ENCODE results near the gene PHACTR4. TPM values are rescaled to one million over a fixed set of nuclear protein-coding genes. Genes with fewer than 3 reads are reported as not detected.

The PHACTR4 gene
- total and polyA plus RNA-seq, 10 of the 15 experiments (the other 5 are each of a cell fraction or from before 2014, with no cell fraction given): 8.9 to 34.2 (median 12.5) TPM

- no peak for TF ChIP-seq CUX1 (IDR thresholded peaks at IDR 0.05; ENCODE audit: insufficient replicate concordance, low read depth, low read length)
- no peak for TF ChIP-seq CREM (IDR thresholded peaks at IDR 0.05; ENCODE audit: low read depth)
- no peak for TF ChIP-seq SIX5 (IDR thresholded peaks at IDR 0.05; ENCODE audit: low read depth, low read length, severe bottlenecking)
- peak; percentile 51; the same call in 1 of the 2 replicates for TF ChIP-seq MTA2 (IDR thresholded peaks at IDR 0.05; ENCODE audit: low read depth)
- no peak for TF ChIP-seq ZBTB33 (IDR thresholded peaks at IDR 0.05)
- peak; percentile 58; the same call in 1 of the 2 replicates for TF ChIP-seq RELB (IDR thresholded peaks at IDR 0.05; ENCODE audit: low read depth)
- TF ChIP-seq ATF7 (IDR thresholded peaks at IDR 0.05; ENCODE audit: low read depth): peak; percentile 62
- peak in 1 of 2 experiments; percentile 62; a peak in 1 of 4 replicates for TF ChIP-seq EP300 (IDR thresholded peaks at IDR 0.05; ENCODE audit: borderline replicate concordance in 1 of 2, control insufficient read depth in 1 of 2, low read depth in 2 of 2, low read length in 2 of 2)
- no peak for TF ChIP-seq EGR1 (IDR thresholded peaks at IDR 0.05; ENCODE audit: borderline replicate concordance in 1 of 2, low read depth in 2 of 2, low read length in 2 of 2)
- TF ChIP-seq MXI1 (IDR thresholded peaks at IDR 0.05; ENCODE audit: low read depth, low read length): no peak
- no peak for TF ChIP-seq NFIC (IDR thresholded peaks at IDR 0.05; ENCODE audit: low read depth, low read length)
- peak; percentile 79 to 81; a peak in 3 of 4 replicates for TF ChIP-seq IKZF2 (IDR thresholded peaks at IDR 0.05)
- no peak for TF ChIP-seq ZNF384 (IDR thresholded peaks at IDR 0.05; ENCODE audit: borderline replicate concordance, low read depth, low read length)
- peak; percentile 89 for TF ChIP-seq SPI1 (IDR thresholded peaks at IDR 0.05; ENCODE audit: borderline replicate concordance, insufficient read depth, low read depth, low read length)
- TF ChIP-seq IKZF1 (conservative IDR thresholded peaks at IDR 0.05): peak; percentile 38
- TF ChIP-seq RBBP5 (conservative IDR thresholded peaks at IDR 0.05): no peak
- TF ChIP-seq HDGF (IDR thresholded peaks at IDR 0.05): no peak
- TF ChIP-seq ZNF217 (IDR thresholded peaks at IDR 0.05): no peak
- no peak for TF ChIP-seq FOXM1 (IDR thresholded peaks at IDR 0.05; ENCODE audit: low read depth, low read length)
Observed at GRCh38 chr1:28428012-28428411, 58.5 kb downstream of the PHACTR4 start (continued).
